Hematopoietic multipotent progenitor cell treated with erythropoietin and hydrocortisone succinate and interleukin-3 and kit ligand, for 15 days (in vitro differentiated cells): ENCODE data around the gene PDGFRA.
"Not testable (repeated sequence)": the region's sequence is repeated elsewhere in the genome, so short reads cannot be mapped to it uniquely, and the experiment has no call there.

Source experiments
- DNase-seq: peaks from one replicate; pipeline ENCODE4 v3.0.0-alpha.2; 2015; ENCODE audit warnings: low spot score

The PDGFRA gene

GRCh38 chr4:54320826-54321685 is 92.0 kb downstream of the PDGFRA start:
- no peak for DNase-seq

GRCh38 chr4:54322818-54323417 is 93.8 kb downstream of the PDGFRA start:
- DNase-seq, result peak; percentile 46

GRCh38 chr4:54330896-54331295 is 101.8 kb downstream of the PDGFRA start:
- no peak for DNase-seq

- DNase-seq, result no peak
Measured at GRCh38 chr4:54332542-54332941, 103.4 kb downstream of the PDGFRA start.

DNA sequence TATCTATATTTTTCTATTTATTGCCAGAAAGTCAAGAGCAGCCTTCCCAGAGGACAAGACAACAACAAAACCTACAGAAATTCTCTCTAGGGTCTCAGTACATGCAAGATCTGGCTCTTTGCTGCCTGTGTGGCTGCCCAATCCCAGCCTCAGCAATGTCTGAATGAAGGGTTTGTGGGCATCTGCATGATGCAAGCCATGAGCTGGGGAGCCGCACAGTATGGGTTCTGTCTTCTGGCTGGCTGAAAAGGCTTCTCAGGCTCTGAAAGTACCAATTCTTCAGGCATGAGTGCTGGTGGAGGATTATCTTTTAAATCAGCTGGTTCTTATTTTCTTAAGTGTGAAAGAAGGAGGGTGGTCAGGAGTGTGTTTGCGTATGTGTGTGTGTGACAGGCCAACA is 104.6 kb downstream of the PDGFRA start:
- DNase-seq, result no peak

DNA sequence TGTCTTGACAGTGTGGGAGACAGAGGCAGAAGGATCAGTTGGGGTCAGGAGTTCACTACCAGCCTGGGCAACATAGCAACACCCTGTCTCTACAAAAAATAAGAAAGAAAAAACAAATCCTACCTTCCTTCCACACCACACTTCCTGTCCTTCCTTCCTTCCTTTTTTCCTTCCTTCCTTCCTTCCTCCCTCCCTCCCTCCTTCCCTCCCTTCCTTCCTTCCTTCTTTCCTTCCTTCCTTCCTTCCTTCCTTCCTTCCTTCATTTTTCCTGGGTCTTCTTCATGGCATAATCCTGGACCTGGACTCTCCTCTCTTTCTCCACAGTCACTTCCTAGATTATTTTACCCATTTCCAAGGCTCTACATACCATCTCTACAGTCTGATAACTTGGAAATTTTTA is 105.7 kb downstream of the PDGFRA start:
- DNase-seq, result not testable (repeated sequence)

DNA sequence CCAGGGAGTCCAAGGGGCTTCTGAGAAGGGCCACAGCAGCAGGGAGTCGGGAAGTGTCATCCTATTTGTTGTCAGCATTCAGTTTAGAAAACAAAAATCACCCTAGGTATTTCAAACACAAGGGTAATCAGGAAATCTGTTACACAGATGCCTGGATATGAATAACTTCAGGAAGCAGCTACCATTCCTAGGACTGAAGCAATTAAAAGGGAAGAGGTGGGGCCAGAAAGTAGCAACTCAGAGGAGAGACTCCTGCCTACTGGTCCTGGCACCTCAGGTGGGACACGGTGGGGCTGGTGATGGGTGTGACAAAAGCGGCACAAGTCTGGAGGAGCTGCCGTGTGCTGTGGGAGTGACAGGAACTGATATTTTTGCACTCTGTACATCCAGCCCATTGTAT is 107.9 kb downstream of the PDGFRA start:
- no peak for DNase-seq

- DNase-seq, result not testable (repeated sequence)
Measured at GRCh38 chr4:54342067-54342466, 113.0 kb downstream of the PDGFRA start.
